HG03354 (cell line): ENCODE measurements around the gene NOL4L.

Experiments
- ATAC-seq: cut with Tn5 transposase; IDR thresholded peaks from one replicate; pipeline ENCODE4 v1.9.1; 2021; ENCODE audit warnings: mild to moderate bottlenecking; ENCODE audit not compliant: unreplicated experiment, poor library complexity, severe bottlenecking

NOL4L gene

GRCh38 chr20:32614303-32614702, 29.2 kb upstream of the NOL4L start:
- no peak for ATAC-seq

- ATAC-seq, result no peak
Observed at GRCh38 chr20:32613192-32614053, 28.3 kb upstream of the NOL4L start.

DNA sequence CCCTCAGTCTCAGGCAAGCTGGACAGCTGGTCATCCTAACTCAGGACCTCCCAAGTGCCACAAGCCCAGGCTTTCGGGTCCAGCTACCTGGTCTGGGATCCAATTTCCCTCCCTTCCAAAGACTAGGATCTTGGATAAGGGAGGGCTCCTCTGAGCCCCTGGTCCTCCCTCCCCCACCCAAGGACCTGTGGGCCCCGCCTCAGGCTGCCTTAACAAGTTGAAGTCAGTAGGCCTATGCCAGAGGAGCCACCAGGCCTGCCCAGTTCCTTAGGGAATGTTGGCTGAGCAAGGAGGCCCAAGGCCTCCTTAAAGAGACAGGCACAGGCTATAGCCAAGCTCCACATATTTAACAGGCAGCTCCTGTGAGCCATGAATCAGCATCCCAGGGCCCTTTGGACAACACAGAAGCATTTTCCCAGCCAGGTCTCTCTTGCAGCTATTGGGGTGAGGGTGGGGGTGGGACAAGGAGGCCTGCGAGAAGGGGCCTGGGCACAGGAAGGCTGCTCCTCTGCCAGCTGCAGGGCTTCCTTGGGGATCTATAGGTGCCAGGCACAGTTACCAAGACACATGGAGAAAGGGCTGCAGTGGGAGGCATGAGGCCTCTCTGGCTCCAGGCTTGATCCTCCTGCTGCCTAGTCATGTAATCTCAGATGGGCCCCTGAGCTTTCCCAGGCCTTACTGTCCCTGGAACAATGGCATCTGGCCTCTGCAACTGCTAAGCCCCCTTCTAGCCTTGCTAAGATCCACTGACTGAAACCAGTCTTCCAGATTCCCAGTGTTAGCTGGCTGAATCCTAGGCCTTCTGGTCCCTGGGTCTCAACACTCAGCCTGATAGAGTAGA, 27.4 kb upstream of the NOL4L start:
- ATAC-seq, result no peak

DNA sequence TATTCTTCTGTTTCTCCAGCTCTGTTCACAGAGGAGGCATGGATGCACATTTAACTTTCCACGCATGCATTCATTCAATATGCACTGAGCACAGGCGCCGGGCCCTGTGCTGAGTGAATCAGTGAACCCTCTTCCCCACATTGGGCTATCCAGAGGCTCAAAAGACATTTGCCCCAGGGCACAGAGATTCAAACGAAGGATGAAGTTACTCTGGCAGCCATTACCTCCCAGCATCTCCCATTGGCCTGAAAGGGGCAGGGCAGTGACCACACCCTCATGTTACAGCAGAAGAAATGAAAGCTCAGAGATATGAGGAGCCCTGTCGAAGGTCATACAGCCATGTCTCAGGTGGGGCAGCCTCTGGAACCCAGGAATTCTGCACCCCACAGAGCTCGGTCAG, 26.7 kb upstream of the NOL4L start:
- ATAC-seq, result no peak

DNA sequence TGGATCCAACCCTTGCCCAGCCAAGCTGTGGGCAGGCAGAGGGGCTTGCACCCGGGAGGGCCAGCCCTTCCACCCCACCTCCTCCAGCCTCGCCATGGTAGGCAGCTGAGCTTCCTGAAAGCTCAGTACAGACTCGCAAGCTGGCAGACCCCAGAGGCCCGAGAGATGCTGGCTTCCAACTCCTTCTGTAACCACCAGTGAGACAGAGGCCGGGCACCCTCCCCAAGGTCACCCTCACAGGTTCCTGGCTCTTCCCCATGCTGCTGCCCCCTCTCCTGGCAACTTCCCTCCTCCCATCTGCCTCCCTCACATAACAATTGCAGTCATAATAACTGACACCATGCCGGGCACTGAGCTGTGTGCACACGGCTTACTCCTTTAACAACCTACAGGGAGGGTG, 26.2 kb upstream of the NOL4L start:
- ATAC-seq, result no peak

GRCh38 chr20:32610472-32611218, 25.5 kb upstream of the NOL4L start:
- ATAC-seq, result no peak

DNA sequence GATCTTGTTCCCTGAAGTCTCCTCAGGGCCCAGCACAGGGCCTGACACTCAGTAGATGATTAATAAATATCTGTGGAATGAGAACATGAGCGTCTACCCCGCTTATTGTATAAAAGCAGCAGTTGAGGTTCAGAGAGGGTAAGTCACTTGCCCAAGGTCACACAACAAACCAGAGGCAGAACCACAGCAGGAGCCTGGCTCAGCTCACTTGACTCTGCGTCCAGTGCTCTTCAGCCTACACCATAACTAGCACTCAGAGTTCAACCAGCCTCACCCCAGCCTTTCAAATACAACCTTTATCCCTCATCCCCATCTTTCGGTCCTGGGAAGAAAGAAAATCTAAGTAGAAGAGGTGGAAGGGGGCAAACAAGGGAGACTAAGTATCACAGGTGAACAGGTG, 24.9 kb upstream of the NOL4L start:
- ATAC-seq, result no peak

DNA sequence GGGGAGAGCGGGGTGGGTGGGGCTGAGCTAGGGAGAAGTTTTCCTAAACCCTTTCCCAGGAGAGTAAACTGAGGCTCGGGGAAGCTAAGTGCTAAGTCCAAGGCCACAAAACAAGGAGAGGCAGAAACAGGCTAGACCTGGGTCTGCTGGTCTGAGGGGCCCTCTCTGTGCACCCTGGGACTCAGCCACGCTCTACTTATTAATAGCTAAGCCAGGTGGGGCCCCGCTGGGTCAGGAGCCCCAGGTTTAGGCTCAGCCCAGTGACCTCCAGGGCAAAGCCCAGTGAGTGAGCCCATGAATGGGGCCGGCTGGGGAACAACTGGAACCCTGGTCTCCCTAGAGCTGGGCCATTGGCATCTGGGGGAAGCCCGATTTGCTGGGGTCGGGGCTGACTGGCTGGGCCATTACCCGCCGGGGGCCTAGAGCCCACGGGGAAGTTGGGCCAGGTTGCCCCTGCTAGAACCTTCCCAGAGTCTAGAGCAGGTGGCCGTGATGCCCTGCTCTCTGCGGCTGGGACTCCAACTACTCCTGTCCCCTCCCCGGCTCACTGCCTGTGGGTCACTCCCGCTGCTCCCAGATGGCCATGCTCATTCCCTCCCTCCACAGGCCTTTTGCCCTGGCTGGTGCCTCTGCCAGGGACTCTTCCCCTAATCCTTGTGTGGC, 24.1 kb upstream of the NOL4L start:
- no peak for ATAC-seq

DNA sequence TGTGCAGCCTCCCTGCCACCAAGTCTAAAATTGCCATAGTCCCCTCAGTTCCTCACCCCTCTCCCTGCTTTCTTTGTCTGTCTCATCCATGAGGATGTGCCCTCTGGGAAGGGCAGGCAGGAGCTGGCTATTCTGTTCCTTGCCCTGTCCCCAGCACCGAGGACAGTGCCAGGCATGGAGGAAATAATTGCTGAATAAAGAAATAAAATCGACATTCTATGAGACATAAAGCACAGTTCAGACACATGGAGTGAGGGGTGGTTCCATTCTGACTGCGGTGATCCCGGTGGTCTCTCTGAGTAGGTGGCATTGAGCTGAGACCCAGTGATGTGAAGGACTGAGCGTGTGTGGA, 23.5 kb upstream of the NOL4L start:
- no peak for ATAC-seq

- ATAC-seq, result no peak
Observed at GRCh38 chr20:32607727-32608663, 22.9 kb upstream of the NOL4L start.

DNA sequence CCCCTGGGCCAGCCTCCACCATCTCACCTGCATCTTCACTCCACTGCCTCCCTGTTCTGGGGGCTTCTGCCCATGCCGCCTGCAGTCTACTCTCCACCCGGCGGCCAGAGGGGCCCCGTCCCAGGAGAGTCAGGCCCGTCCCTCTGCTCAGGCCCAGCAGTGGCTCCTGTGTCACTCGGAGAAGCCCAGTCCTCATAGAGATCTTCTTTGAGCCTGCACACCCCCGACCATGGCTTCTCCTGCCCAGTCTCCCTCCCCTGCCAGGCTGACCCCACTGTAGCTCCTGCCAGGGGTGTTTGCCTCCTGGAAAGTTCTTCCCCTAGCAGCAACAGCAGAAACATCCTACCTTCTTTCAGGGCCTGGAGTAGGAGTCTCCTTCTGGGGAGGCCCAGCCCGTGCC, 22.2 kb upstream of the NOL4L start:
- no peak for ATAC-seq

GRCh38 chr20:32606790-32607189, 21.7 kb upstream of the NOL4L start:
- no peak for ATAC-seq

DNA sequence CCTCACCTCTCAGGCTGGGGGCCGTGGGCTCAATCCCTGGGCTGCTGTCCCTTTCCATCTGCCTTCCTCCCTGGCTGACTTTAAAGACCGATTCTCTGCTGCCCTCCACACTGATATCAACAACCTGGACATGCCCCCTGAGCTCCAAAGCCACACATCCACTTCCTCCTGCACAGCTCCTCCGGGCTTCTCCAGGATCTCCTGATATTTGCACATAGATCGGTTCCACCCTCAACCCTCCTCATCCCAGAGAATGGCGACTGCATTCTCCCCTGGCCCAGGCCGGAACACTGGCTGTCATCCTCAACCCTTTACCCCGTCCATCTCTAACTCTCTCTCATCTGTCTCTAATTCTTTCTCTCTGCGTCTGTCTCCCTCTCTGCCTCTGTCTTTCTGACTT, 21.0 kb upstream of the NOL4L start:
- no peak for ATAC-seq

- no peak for ATAC-seq
Observed at GRCh38 chr20:32605167-32605656, 20.1 kb upstream of the NOL4L start.

DNA sequence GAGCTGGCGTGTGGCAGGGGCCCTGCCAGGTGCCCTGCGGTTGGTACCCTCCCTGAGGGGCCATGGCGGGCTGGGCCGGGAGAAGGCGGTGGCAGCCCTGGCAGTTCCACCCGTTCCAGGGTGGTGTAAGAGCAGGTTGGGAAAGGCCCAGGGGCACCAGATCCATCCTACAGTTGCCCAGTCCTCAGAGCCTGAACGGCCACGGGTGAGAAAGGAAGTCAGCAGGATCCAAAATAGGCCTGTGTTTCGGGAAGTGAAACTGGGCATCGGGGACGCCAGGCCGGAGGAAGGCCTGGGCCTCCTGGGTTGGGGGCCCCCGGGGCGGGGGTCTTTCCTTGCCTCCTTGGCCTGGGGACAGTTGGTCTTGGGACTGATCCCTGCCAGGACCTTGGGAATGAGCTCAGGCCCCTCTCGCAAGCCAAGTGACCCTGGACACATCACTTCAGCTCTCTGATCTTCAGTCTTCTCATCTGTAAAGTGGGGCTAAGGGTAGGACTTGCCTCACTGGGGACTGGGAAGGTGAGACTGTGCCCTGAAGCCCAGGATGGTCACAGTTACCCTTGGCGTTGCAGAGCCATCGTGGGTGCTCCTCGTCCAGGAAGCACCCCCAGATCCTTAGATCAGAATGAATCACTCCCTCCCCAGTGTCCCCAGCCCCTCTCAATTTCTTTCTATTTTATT, 18.1 kb upstream of the NOL4L start:
- no peak for ATAC-seq

- ATAC-seq, result no peak
Observed at GRCh38 chr20:32602273-32602672, 17.1 kb upstream of the NOL4L start.

GRCh38 chr20:32600681-32601237, 15.6 kb upstream of the NOL4L start:
- no peak for ATAC-seq

GRCh38 chr20:32599783-32600340, 14.7 kb upstream of the NOL4L start:
- no peak for ATAC-seq
